Gastrocnemius medialis (tissue), 4 donors: ENCODE data around the gene RCSD1. TPM values are rescaled to one million over a fixed set of nuclear protein-coding genes. Genes with fewer than 3 reads are reported as not detected.
"Not testable (repeated sequence)": the region's sequence is repeated elsewhere in the genome, so short reads cannot be mapped to it uniquely, and the experiment has no call there.

Experiments
- ATAC-seq, 2 donors: fragments of 150-250 bp; one replicate each; pipeline ENCODE4 v1.9.1; 2016
- DNase-seq, 2 donors: peaks; one replicate each; pipeline ENCODE4 v3.0.0-alpha.2; 2019
- H3K27ac ChIP-seq, 4 donors: fragments of 200-600 bp; sonication (generic); 1 replicate in 1 of 4; 2 replicates in 3 of 4; pipeline ENCODE4 v1.5.1; 2016 to 2018; ENCODE audit warnings: mild to moderate bottlenecking in 2 of 4, moderate library complexity in 1 of 4
- H3K27me3 ChIP-seq, 3 donors: fragments of 200-600 bp; sonication (generic) in 2 of 3; 1 replicate in 1 of 3; 2 replicates in 2 of 3; pipeline versions ENCODE4 v1.5.1 to v1.6.0; 2016 to 2019; ENCODE audit warnings: mild to moderate bottlenecking in 1 of 3, moderate library complexity in 1 of 3
- H3K36me3 ChIP-seq, 2 donors: fragments of 200-600 bp; sonication (generic) in 1 of 2; one replicate each; pipeline ENCODE4 v1.5.1; 2017 to 2018
- H3K4me1 ChIP-seq, 2 donors: fragments of 200-600 bp; sonication (generic) in 1 of 2; one replicate each; pipeline ENCODE4 v1.5.1; 2016 to 2017; ENCODE audit warnings: mild to moderate bottlenecking in 2 of 2
- H3K4me3 ChIP-seq, 4 donors: fragments of 200-600 bp; sonication (generic) in 3 of 4; 1 replicate in 1 of 4; 2 replicates in 3 of 4; pipeline ENCODE4 v1.5.1; 2016 to 2019; ENCODE audit warnings: mild to moderate bottlenecking in 2 of 4
- H3K9me3 ChIP-seq, 3 donors: fragments of 200-600 bp; sonication (generic) in 2 of 3; 1 replicate in 1 of 3; 2 replicates in 2 of 3; pipeline ENCODE4 v1.5.1; 2016 to 2019
- POLR2A ChIP-seq, 2 donors: fragments of 450-650 bp; IDR thresholded peaks; one replicate each; pipeline ENCODE4 v1.6.1; 2017; ENCODE audit warnings: antibody characterized with exemption in 2 of 2, mild to moderate bottlenecking in 2 of 2, moderate library complexity in 2 of 2
- in situ Hi-C, 4 donors: fragments of 200-750 bp; cut with MboI; loops; one replicate each; pipeline versions ENCODE4 v1.15.0 to v1.8.0; 2017; ENCODE audit warnings: low sequenced_read_pairs in 4 of 4
- intact Hi-C: fragments of 100-400 bp; cut with DNase I; formaldehyde crosslinking; loops from one replicate; pipeline ENCODE4 v1.15.1; 2023; ENCODE audit warnings: low total_unique reads
- total RNA-seq, 4 donors: library from RNA; depleted of rRNA; stranded (reverse); fragments of >200 nt; gene quantifications; one replicate each; pipeline versions ENCODE4 v1.1.0 to v1.2.3, GENCODE V29; 2016
- TF ChIP-seq, protein P1 (sequence below), 5 experiments: fragments of 450-650 bp in 3 of 5; fragments of 200-600 bp in 2 of 5; sonication (generic) in 2 of 5; IDR thresholded peaks in 4 of 5; conservative IDR thresholded peaks in 1 of 5; 1 replicate in 4 of 5; 2 replicates in 1 of 5; pipeline ENCODE4 v1.5.1; 2016 to 2019; ENCODE audit warnings: antibody characterized with exemption in 5 of 5, mild to moderate bottlenecking in 3 of 5, moderate library complexity in 3 of 5

Gene RCSD1
- total RNA-seq, 4 donors from 2014 or later, result 6.0 to 14.8 (median 7.5) TPM

DNA sequence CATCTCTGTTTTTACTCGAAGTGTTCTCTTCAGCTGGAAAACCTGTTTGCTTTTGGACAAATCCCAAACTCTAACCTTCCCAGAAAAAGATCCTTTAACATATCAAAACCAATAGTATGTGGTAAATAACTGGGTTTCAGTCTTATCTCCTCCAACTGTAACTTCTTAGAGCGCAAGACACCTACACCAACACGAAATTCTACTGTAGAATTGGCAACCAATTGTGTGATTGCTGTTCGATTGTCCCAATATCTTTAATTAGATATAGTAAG is 85.9 kb downstream of the RCSD1 start:
- DNase-seq (no peak), ATAC-seq (no peak)
- Histone ChIP-seq H3K27me3 (no peaks in the 10 kb centered on the region), H3K4me1 (peaks cover 4 to 5% of the 10 kb centered on the region in 2 donors), H3K27ac (peak overlapping the region; percentile 88 to 97 (median 93)), H3K9me3 (no peaks in the 10 kb centered on the region), H3K4me3 (peak overlapping the region; percentile 54 to 82 (median 72)), H3K36me3 (no peaks in the 10 kb centered on the region)
- TF ChIP-seq, protein P1, sequence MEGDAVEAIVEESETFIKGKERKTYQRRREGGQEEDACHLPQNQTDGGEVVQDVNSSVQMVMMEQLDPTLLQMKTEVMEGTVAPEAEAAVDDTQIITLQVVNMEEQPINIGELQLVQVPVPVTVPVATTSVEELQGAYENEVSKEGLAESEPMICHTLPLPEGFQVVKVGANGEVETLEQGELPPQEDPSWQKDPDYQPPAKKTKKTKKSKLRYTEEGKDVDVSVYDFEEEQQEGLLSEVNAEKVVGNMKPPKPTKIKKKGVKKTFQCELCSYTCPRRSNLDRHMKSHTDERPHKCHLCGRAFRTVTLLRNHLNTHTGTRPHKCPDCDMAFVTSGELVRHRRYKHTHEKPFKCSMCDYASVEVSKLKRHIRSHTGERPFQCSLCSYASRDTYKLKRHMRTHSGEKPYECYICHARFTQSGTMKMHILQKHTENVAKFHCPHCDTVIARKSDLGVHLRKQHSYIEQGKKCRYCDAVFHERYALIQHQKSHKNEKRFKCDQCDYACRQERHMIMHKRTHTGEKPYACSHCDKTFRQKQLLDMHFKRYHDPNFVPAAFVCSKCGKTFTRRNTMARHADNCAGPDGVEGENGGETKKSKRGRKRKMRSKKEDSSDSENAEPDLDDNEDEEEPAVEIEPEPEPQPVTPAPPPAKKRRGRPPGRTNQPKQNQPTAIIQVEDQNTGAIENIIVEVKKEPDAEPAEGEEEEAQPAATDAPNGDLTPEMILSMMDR (IDR thresholded peaks at IDR 0.05 in 4 of 5, conservative IDR thresholded peaks at IDR 0.05 in 1 of 5), result no peak
- TF ChIP-seq POLR2A (IDR thresholded peaks at IDR 0.05), result no peak
- intact Hi-C loops, result loop anchor here (2.0 to 5.0 kb wide), 4 partner anchors 19 to 221 kb away; partner anchors contain the start of genes DCAF6 and MPC2
- in situ Hi-C loops, result loop anchor here in 1 of 4 donors (5.0 to 25.0 kb wide), 3 partner anchors 81 to 479 kb away; partner anchors contain the start of genes DCAF6 and MPC2

DNA sequence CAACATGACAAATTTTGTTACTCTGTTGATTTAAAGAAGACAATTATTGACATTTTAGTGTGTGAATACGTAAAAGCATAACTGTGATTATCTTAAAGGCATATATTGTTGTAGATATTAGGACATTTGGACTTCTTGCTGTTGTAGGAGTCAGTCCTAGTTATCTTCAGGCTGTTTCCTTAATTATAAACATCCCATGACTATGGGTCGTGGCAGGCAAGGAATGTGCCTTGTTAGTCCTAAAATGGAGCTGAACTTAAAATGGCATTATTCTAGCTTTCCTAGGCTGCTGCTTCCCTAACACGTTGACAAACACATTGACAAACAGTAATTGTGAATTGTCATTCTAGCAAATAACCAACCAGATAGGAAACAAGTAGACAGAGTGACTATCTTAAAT is 87.3 kb downstream of the RCSD1 start:
- no peaks in the 10 kb centered on the region for H3K36me3 ChIP-seq
- TF ChIP-seq, protein P1 (IDR thresholded peaks at IDR 0.05 in 4 of 5, conservative IDR thresholded peaks at IDR 0.05 in 1 of 5), result no peak
- no peak for TF ChIP-seq POLR2A (IDR thresholded peaks at IDR 0.05)
- ATAC-seq, result no peak
- intact Hi-C loops (loop anchor here (5.0 kb wide), 1 partner anchor 105 kb away; no protein-coding TSS in a partner anchor), in situ Hi-C loops (loop anchor here in 1 of 4 donors (5.0 to 25.0 kb wide), 3 partner anchors 80 to 480 kb away; partner anchors contain the start of genes DCAF6 and MPC2)
- no peaks in the 10 kb centered on the region for H3K9me3 ChIP-seq
- no peak overlapping the region for H3K4me3 ChIP-seq
- DNase-seq, result no peak
- H3K4me1 ChIP-seq, result peaks cover 4 to 10% of the 10 kb centered on the region in 2 donors
- H3K27ac ChIP-seq, result peak overlapping the region in 3 of 4 donors; percentile 44 to 97 (median 95)
- no peaks in the 10 kb centered on the region for H3K27me3 ChIP-seq

DNA sequence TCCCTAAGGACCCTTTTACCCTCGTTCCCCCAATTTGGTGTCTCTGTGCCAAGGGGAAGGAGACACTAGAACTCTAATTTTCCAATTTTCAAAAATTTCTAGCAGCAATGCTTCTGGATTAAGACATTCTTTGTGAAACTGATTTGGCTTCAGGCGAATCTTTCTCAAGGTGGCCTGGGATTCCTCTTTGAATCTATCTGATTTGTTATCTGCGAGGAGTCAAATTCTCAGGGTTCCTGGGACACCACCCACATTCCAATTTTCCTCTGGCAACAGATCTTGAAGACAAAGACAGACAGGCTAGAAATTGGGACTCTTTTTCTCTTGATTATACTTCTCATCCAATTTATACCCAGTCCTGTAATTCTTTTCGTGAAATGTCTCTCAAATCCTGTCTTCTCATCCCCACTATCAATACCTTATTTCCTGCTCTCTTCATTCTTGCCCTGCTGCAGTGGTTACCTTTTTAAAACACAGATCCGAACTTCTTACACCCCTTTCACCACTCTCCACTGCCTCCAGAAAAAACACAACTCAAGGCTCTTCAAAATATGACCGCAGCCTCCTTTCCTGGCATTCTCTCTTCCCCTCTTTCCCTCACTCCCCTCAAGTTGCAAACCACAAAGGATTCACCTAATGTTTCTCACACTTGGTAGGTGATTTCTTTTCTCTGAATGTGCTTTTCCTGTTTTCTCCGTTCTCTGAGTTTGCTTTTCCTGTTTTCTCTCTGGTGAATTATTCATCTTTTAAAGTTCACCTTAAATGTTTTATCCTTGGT is 89.1 kb downstream of the RCSD1 start:
- no peaks in the 10 kb centered on the region for H3K9me3 ChIP-seq
- no peak overlapping the region for H3K4me3 ChIP-seq
- no peak for TF ChIP-seq POLR2A (IDR thresholded peaks at IDR 0.05)
- TF ChIP-seq, protein P1 (IDR thresholded peaks at IDR 0.05 in 4 of 5, conservative IDR thresholded peaks at IDR 0.05 in 1 of 5), result no peak
- H3K36me3 ChIP-seq, result no peaks in the 10 kb centered on the region
- H3K4me1 ChIP-seq, result peaks cover 16 to 26% of the 10 kb centered on the region in 2 donors
- ATAC-seq (no peak), DNase-seq (no peak)
- no peaks in the 10 kb centered on the region for H3K27me3 ChIP-seq
- intact Hi-C loops, result loop anchor here (5.0 kb wide), 1 partner anchor 103 kb away; no protein-coding TSS in a partner anchor
- in situ Hi-C loops, result loop anchor here in 1 of 4 donors (5.0 to 25.0 kb wide), 3 partner anchors 78 to 482 kb away; partner anchors contain the start of genes DCAF6 and MPC2
- no peak overlapping the region for H3K27ac ChIP-seq

DNA sequence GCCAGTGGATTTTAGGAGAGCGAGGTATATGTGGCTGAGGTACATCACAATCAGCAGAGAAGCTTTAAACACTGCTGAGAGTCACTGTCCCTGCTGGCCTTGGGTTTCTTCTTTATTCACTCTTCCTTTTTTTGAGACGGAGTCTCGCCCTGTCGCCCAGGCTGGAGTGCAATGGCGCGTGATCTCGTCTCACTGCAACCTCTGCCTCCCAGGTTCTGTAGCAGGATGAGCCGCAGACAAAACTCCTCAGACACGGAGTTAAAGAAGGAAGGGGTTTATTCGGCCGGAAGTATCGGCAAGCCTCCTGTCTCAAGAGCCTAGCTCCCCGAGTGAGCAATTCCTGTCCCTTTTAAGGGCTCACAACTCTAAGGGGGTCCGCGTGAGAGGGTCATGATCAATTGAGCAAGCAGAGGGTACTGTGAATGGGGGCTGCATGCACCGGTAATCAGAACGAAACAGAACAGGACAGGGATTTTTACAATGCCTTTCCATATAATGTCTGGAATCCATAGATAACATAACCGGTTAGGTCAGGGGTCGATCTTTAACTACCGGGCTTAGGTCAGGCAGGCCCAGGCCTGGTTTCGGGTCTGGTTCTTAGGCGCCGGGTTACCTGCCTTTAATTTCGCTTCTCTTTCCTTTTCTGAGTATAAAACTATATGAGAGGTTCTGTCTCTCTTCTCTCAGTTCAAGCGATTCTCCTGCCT is 89.8 kb downstream of the RCSD1 start:
- H3K4me1 ChIP-seq, result peaks cover 16 to 29% of the 10 kb centered on the region in 2 donors
- H3K9me3 ChIP-seq, ATAC-seq, H3K27me3 ChIP-seq, H3K4me3 ChIP-seq, H3K27ac ChIP-seq, DNase-seq, H3K36me3 ChIP-seq: not testable (repeated sequence)
- in situ Hi-C loops (loop anchor here in 3 of 4 donors (5.0 to 25.0 kb wide), 5 partner anchors 77 to 483 kb away; partner anchors contain the start of genes DCAF6 (in 1 of the 3) and MPC2 (in 1 of the 3)), intact Hi-C loops (loop anchor here (5.0 kb wide), 3 partner anchors 102 to 1767 kb away; partner anchors contain the start of gene SLC19A2)
